Neural crest cell (in vitro differentiated cells): ENCODE results near the gene DCC. TPM values are rescaled to one million over a fixed set of nuclear protein-coding genes. Genes with fewer than 3 reads are reported as not detected.

Source experiments
- DNase-seq: peaks from one replicate; pipeline ENCODE4 v3.0.0; 2021; ENCODE audit warnings: low read depth, mixed read lengths, low spot score
- H3K27ac Mint-ChIP-seq: one replicate; pipeline ENCODE4 v1.8.0; 2021; ENCODE audit warnings: mild to moderate bottlenecking, mixed read lengths; ENCODE audit not compliant: unreplicated experiment
- H3K27me3 Mint-ChIP-seq: 2 replicates; pipeline ENCODE4 v1.8.0; 2021; ENCODE audit warnings: low read depth, mild to moderate bottlenecking, mixed read lengths
- H3K36me3 Mint-ChIP-seq: 2 replicates; pipeline ENCODE4 v1.8.0; 2021; ENCODE audit warnings: low read depth, mild to moderate bottlenecking, mixed read lengths
- H3K4me1 Mint-ChIP-seq: 2 replicates; pipeline ENCODE4 v1.8.0; 2021; ENCODE audit warnings: mixed read lengths
- H3K4me3 Mint-ChIP-seq: one replicate; pipeline ENCODE4 v1.8.0; 2021; ENCODE audit warnings: mild to moderate bottlenecking, mixed read lengths
- H3K9me3 Mint-ChIP-seq: 2 replicates; pipeline ENCODE4 v1.8.0; 2021; ENCODE audit warnings: mixed read lengths
- total RNA-seq: library from RNA; stranded (reverse); gene quantifications from 2 replicates; pipeline ENCODE4 v1.2.1, GENCODE V29; 2021
- TF ChIP-seq, protein P1 (sequence below): fragments of 200-600 bp; sonication (generic); conservative IDR thresholded peaks from 2 replicates; pipeline ENCODE4 v1.5.0; 2021; ENCODE audit warnings: antibody characterized with exemption, mild to moderate bottlenecking

Gene DCC
- total RNA-seq, 1 donor from 2014 or later: 10.1 TPM

DNA sequence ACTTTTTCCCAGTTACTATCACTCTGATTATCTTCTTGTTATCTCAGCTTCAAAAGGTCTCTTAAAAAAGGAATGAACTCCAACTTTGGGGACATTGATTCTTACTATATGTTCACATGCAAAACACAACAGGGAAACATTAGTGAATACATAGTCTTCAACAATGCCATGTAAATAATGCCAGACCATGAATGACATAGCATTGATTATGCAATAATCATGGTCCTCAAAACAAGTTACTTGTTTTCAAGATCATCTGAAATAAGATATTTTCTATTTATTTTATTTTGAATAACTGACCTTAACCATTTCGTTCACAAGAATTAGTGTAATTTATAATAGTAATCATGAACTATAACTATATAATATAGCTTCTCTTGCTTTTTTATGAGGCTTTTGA, 982.2 kb downstream of the DCC start:
- Mint-ChIP-seq H3K27me3 (no peaks in the 10 kb centered on the region), H3K36me3 (no peaks in the 10 kb centered on the region), H3K4me3 (no peak overlapping the region), H3K4me1 (no peaks in the 10 kb centered on the region), H3K27ac (no peak overlapping the region), H3K9me3 (peaks cover 17% of the 10 kb centered on the region)
- TF ChIP-seq, protein P1, sequence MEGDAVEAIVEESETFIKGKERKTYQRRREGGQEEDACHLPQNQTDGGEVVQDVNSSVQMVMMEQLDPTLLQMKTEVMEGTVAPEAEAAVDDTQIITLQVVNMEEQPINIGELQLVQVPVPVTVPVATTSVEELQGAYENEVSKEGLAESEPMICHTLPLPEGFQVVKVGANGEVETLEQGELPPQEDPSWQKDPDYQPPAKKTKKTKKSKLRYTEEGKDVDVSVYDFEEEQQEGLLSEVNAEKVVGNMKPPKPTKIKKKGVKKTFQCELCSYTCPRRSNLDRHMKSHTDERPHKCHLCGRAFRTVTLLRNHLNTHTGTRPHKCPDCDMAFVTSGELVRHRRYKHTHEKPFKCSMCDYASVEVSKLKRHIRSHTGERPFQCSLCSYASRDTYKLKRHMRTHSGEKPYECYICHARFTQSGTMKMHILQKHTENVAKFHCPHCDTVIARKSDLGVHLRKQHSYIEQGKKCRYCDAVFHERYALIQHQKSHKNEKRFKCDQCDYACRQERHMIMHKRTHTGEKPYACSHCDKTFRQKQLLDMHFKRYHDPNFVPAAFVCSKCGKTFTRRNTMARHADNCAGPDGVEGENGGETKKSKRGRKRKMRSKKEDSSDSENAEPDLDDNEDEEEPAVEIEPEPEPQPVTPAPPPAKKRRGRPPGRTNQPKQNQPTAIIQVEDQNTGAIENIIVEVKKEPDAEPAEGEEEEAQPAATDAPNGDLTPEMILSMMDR: no peak
- no peak for DNase-seq

DNA sequence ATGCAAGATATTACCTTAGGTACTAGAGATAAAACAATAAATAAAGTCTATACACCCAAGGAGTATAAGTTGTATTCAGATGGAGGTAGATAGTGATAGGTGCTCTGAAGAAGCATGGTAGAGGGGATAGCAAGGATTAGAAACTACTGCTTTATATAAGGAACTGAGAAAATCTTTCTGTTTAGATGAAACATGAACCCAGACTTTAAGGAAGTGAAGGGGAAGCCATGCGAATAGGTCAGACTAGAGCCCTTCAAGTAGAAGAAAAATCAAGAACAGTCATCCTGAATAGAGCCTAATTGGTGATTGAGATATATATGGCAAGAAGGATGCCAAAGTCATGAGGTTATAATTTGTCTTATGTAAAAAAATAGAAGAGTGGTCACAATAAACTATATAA, 984.4 kb downstream of the DCC start:
- H3K27me3 Mint-ChIP-seq: no peaks in the 10 kb centered on the region
- no peaks in the 10 kb centered on the region for H3K36me3 Mint-ChIP-seq
- H3K9me3 Mint-ChIP-seq: peaks cover 8% of the 10 kb centered on the region
- no peaks in the 10 kb centered on the region for H3K4me1 Mint-ChIP-seq
- TF ChIP-seq, protein P1: no peak
- no peak for DNase-seq
- no peak overlapping the region for H3K4me3 Mint-ChIP-seq
- H3K27ac Mint-ChIP-seq: no peak overlapping the region

DNA sequence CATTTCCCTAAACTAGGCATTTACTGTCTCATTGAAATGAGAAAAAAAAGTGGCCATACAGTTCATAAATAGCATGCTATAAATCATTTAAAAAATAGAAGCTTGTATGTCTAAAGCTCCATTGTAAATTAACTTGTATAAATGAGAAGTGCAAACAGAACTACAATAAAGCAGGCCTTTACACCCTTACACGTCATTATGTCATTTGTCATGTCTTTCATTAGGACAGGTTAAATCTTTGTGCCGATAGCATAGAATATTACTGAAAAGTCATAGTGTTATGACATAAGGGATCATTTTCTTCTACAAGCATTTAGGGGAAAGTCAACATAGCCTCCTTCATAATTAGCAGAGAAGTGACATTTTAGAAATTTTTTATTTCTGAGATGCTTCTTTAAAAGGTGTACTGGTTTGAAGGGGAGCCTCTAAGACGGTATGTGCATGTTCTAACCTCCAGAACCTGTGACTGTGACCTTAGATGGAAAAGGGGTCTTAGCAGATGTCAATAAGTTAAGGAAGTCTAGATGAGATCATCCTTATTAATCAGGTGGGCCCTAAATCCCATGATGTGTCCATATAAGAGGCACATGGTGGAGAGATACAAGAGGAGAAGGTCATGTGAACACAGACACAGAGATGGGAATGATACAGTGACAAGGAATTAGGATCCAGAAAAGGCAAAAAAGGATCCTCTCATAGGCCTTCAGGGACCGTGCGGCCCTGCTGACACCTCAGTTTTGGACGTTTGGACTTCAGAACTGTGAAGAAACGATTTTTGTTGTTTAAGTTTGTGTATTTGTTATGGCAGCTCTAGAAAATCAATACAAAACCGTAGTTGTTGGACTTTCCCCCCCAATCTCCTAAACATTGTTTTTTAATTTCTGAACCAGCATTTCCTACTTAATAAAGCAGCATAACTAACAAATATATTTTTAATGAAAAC, 1020.8 kb downstream of the DCC start:
- H3K9me3 Mint-ChIP-seq: no peaks in the 10 kb centered on the region
- TF ChIP-seq, protein P1: no peak
- no peaks in the 10 kb centered on the region for H3K4me1 Mint-ChIP-seq
- no peaks in the 10 kb centered on the region for H3K27me3 Mint-ChIP-seq
- DNase-seq: no peak
- H3K4me3 Mint-ChIP-seq: no peak overlapping the region
- H3K27ac Mint-ChIP-seq: no peak overlapping the region
- no peaks in the 10 kb centered on the region for H3K36me3 Mint-ChIP-seq

DNA sequence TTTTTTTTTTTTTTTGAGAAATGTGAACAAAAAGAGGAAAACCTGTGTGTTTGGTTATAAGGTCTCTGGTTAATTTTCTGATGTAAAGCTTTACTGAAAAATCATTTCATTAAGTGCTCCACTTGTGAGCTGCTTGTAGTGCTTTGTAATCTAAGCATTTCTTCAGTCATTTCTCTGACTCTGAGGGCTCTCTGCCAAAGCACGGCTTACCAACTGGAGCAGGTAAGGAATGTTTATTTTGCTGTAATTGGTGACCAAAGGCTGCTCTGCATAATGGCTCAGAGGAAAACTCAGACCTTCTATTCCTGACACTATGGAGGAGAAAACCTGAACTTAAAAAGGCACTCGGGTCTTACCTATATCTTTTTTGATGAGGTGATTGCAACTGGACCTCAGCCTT, 1035.6 kb downstream of the DCC start:
- no peaks in the 10 kb centered on the region for H3K27me3 Mint-ChIP-seq
- H3K9me3 Mint-ChIP-seq: no peaks in the 10 kb centered on the region
- H3K36me3 Mint-ChIP-seq: no peaks in the 10 kb centered on the region
- TF ChIP-seq, protein P1: no peak
- DNase-seq: no peak
- peaks cover 5% of the 10 kb centered on the region for H3K4me1 Mint-ChIP-seq
- no peak overlapping the region for H3K4me3 Mint-ChIP-seq
- no peak overlapping the region for H3K27ac Mint-ChIP-seq

DNA sequence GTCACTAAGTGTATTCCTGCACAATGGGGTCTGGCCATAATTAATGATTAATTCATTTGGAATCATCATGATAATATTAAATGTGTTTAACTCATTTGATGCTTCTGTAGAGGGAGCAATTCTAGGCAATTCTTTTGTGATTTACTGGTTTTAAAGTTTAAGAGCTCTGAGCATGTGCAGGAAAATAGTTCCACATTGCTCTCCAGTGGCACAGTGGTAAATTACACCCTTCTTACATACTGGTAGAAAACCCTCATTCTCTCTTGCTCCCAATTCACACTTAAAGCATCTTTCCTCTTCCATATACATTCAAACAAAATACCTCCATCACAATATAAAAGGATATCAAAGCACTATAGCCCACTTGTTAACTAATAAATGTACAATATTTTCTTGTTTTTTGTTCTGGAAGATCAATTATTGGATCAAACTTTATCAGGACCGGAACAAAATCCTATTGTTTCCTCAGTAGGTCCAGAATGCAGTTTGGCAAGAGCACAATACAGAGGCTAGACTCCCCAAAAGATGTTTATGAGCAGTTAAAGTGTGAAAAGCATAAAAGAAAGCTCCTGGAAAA, 1040.2 kb downstream of the DCC start:
- Mint-ChIP-seq H3K36me3 (no peaks in the 10 kb centered on the region), H3K4me1 (peaks cover 5% of the 10 kb centered on the region), H3K27ac (no peak overlapping the region), H3K9me3 (no peaks in the 10 kb centered on the region), H3K27me3 (no peaks in the 10 kb centered on the region), H3K4me3 (no peak overlapping the region)
- TF ChIP-seq, protein P1: peak; percentile 73
- DNase-seq: peak; percentile 5
